ENCODE measurements around the gene SEM1. TPM values are rescaled to one million over a fixed set of nuclear protein-coding genes. Genes with fewer than 3 reads are reported as not detected.

SEM1 gene
- total and polyA plus RNA-seq, 9 of the 15 experiments (the other 6 are each of a cell fraction or from before 2014, with no cell fraction given), result 74.7 to 938 (median 454) TPM

- DNase-seq (ENCODE audit: extremely low read depth in 1 of 4, low spot score in 3 of 4) (no peak), FAIRE-seq (no peak), ATAC-seq (no peak)
- no peak overlapping the region for H3K4me2 ChIP-seq (ENCODE audit: insufficient read depth, low read length)
- peaks cover 2 to 16% of the 10 kb centered on the region in 2 experiments; a peak in 4 of 5 replicates for H3K27me3 ChIP-seq (ENCODE audit: control insufficient read depth in 2 of 2, insufficient read depth in 2 of 2, low read length in 2 of 2)
- in situ Hi-C loops (cut with MboI), result no loop called here
- no peak overlapping the region for H2AFZ ChIP-seq (ENCODE audit: low read depth, low read length)
- WGBS (ENCODE audit: insufficient coverage, low coverage, missing lambda C conversion rate), result 0% methylated on average over 2 of the region's 2 CpGs
- ChIA-PET CTCF (ENCODE audit: low intra/inter-chr PET ratio) (no interaction called here), POLR2A (no interaction called here)
- BruUV-seq (replicated peaks), result no TSS peak
- no peaks in the 10 kb centered on the region for H3K36me3 ChIP-seq (ENCODE audit: control insufficient read depth, insufficient read depth, low read length)
- H3K9ac ChIP-seq (ENCODE audit: insufficient read depth in 1 of 2, low read depth in 2 of 2, low read length in 2 of 2), result no peak overlapping the region
- intact Hi-C loops (cut with micrococcal nuclease), result no loop called here
- no peaks in the 10 kb centered on the region for H3K9me1 ChIP-seq (ENCODE audit: control insufficient read depth, insufficient read depth, low read length)
- no peaks in the 10 kb centered on the region for H3K4me1 ChIP-seq (replicated peaks in 1 of 2; ENCODE audit: control insufficient read depth in 2 of 2, insufficient read depth in 2 of 2, low read length in 2 of 2)
- H4K20me1 ChIP-seq (replicated peaks; ENCODE audit: control insufficient read depth, insufficient read depth, low read length), result no peaks in the 10 kb centered on the region
- no peak overlapping the region for H3K4me3 ChIP-seq
- H3K27ac ChIP-seq (ENCODE audit: extremely low read depth, low read depth, low read length), result no peak overlapping the region
- H3K79me2 ChIP-seq (ENCODE audit: control insufficient read depth, insufficient read depth, low read length), result no peaks in the 10 kb centered on the region
- no peaks in the 10 kb centered on the region for H3K9me3 ChIP-seq (replicated peaks; ENCODE audit: control insufficient read depth, insufficient read depth, low read depth, low read length)
- TF ChIP-seq STAT5B (CRISPR knock-in tag; IDR thresholded peaks at IDR 0.05) (no peak), FOXK1 (CRISPR knock-in tag; IDR thresholded peaks at IDR 0.05; ENCODE audit: borderline replicate concordance) (no peak), DDX20 (tag; IDR thresholded peaks at IDR 0.05; ENCODE audit: low read depth) (no peak), C11orf30 (IDR thresholded peaks at IDR 0.05; ENCODE audit: low read depth) (peak; percentile 55), ZNF316 (IDR thresholded peaks at IDR 0.05) (peak; percentile 54), GTF2E2 (tag; IDR thresholded peaks at IDR 0.05) (no peak), ZNF24 (IDR thresholded peaks at IDR 0.05) (no peak), NUFIP1 (IDR thresholded peaks at IDR 0.05; ENCODE audit: partially characterized antibody) (no peak), ZNF311 (CRISPR knock-in tag; IDR thresholded peaks at IDR 0.05) (no peak), RERE (CRISPR knock-in tag; IDR thresholded peaks at IDR 0.05; ENCODE audit: borderline replicate concordance) (no peak), E2F3 (CRISPR knock-in tag; IDR thresholded peaks at IDR 0.05) (no peak), MITF (IDR thresholded peaks at IDR 0.05) (no peak), MAFG (tag; conservative IDR thresholded peaks at IDR 0.05) (peak; percentile 62), ZNF644 (tag; IDR thresholded peaks at IDR 0.05; ENCODE audit: low read depth) (no peak), NR2C2 (CRISPR knock-in tag; IDR thresholded peaks at IDR 0.05) (no peak), NR2C2 (tag; IDR thresholded peaks at IDR 0.05) (no peak), CCNT2 (IDR thresholded peaks at IDR 0.05; ENCODE audit: borderline replicate concordance, extremely low read depth, insufficient read length, low read depth, low read length) (no peak), NFE2 (IDR thresholded peaks at IDR 0.05; ENCODE audit: low read depth) (peak; percentile 41; the same call in 1 of the 2 replicates), RBM14 (IDR thresholded peaks at IDR 0.05; ENCODE audit: borderline replicate concordance, insufficient read depth, low read depth, low read length) (no peak), SREBF2 (CRISPR knock-in tag; IDR thresholded peaks at IDR 0.05) (no peak)
Measured at GRCh38 chr7:96729820-96730219, 20.2 kb upstream of the SEM1 start.
